ENCODE results near the gene CHD6.

- TF ChIP-seq CTCF (IDR thresholded peaks at IDR 0.05) = no peak
- no peak for TF ChIP-seq POLR2A (IDR thresholded peaks at IDR 0.05)
Measured at GRCh38 chr20:41353530-41353929, 264.6 kb downstream of the CHD6 start.

Measured in adrenal gland (tissue), 5 donors.